IMR-90 (cell line): ENCODE results near the gene ZNF74.

Experiments
- CEBPB ChIP-seq: IDR thresholded peaks from 2 replicates; pipeline ENCODE4 v1.6.1; 2012; ENCODE audit warnings: low read depth, low read length, improper control_type of control experiment
- CHD1 ChIP-seq: IDR thresholded peaks from 2 replicates; pipeline ENCODE4 v1.6.1; 2012; ENCODE audit warnings: low read depth, low read length, improper control_type of control experiment
- FOS ChIP-seq: fragments of 150-350 bp; IDR thresholded peaks from 2 replicates; pipeline ENCODE4 v1.6.1; 2016; ENCODE audit warnings: low read depth, low read length
- MAFK ChIP-seq: IDR thresholded peaks from 2 replicates; pipeline ENCODE4 v1.6.1; 2012; ENCODE audit warnings: low read depth, low read length, improper control_type of control experiment
- MXI1 ChIP-seq: IDR thresholded peaks from 2 replicates; pipeline ENCODE4 v1.6.1; 2012; ENCODE audit warnings: low read depth, mild to moderate bottlenecking, low read length, moderate library complexity, borderline replicate concordance
- POLR2A ChIP-seq: IDR thresholded peaks from 2 replicates; pipeline ENCODE4 v1.6.1; 2012; ENCODE audit warnings: mild to moderate bottlenecking, low read depth, low read length
- RAD21 ChIP-seq: IDR thresholded peaks from 2 replicates; pipeline ENCODE4 v1.6.1; 2012; ENCODE audit warnings: low read length, improper control_type of control experiment
- RCOR1 ChIP-seq: IDR thresholded peaks from 2 replicates; pipeline ENCODE4 v1.6.1; 2012; ENCODE audit warnings: mild to moderate bottlenecking, low read length, improper control_type of control experiment; ENCODE audit not compliant: insufficient replicate concordance
- RFX5 ChIP-seq: IDR thresholded peaks from 2 replicates; pipeline ENCODE4 v1.8.0; 2012; ENCODE audit warnings: low read depth, mild to moderate bottlenecking, low read length, moderate library complexity
- SMC3 ChIP-seq: fragments of 150-350 bp; IDR thresholded peaks from 2 replicates; pipeline ENCODE4 v1.6.1; 2016; ENCODE audit warnings: low read depth, mild to moderate bottlenecking, antibody characterized with exemption, low read length, moderate library complexity
- TF ChIP-seq, protein P1 (sequence below): conservative IDR thresholded peaks from 2 replicates; pipeline ENCODE4 v1.5.1; 2012; ENCODE audit warnings: mild to moderate bottlenecking, low read depth, low read length, improper control_type of control experiment
- TF ChIP-seq, protein P2 (sequence below): fragments of 150-350 bp; IDR thresholded peaks from 2 replicates; pipeline ENCODE4 v1.6.1; 2017; ENCODE audit warnings: mild to moderate bottlenecking, antibody characterized with exemption, low read length, low read depth

DNA sequence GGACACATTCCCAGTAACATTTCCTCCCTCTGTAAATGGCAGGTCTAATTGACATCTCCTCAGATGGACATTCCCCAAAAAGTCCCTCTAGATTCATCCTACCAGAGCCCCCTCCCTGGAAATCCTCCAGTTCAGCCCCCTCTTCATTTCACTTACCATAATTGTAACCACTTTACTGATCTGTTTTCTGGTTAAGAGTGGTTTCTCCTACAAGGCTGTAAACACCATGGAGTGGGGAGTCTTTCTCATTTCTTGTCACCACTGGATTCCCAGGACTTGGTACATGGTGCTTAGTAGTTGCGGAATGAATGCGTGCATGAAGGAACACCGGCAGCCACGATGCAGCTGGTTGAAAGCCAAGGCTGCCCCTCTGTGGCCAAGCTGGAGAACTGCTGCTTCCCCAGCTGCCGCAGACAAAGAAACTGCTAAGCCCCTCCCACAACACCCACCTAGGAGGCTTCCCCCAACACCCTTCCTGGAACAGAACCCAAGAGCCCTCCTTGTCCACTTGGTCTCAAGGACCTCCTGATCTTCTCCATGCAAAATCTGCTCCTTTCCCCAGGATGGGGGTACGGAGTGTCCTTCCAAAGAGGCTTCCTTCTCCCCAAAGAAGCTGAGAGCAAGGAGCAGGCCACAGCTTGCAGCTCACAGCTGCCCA, 62.2 kb downstream of the ZNF74 start:
- TF ChIP-seq, protein P1, sequence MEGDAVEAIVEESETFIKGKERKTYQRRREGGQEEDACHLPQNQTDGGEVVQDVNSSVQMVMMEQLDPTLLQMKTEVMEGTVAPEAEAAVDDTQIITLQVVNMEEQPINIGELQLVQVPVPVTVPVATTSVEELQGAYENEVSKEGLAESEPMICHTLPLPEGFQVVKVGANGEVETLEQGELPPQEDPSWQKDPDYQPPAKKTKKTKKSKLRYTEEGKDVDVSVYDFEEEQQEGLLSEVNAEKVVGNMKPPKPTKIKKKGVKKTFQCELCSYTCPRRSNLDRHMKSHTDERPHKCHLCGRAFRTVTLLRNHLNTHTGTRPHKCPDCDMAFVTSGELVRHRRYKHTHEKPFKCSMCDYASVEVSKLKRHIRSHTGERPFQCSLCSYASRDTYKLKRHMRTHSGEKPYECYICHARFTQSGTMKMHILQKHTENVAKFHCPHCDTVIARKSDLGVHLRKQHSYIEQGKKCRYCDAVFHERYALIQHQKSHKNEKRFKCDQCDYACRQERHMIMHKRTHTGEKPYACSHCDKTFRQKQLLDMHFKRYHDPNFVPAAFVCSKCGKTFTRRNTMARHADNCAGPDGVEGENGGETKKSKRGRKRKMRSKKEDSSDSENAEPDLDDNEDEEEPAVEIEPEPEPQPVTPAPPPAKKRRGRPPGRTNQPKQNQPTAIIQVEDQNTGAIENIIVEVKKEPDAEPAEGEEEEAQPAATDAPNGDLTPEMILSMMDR: peak; percentile 97
- TF ChIP-seq POLR2A: no peak
- TF ChIP-seq, protein P2, sequence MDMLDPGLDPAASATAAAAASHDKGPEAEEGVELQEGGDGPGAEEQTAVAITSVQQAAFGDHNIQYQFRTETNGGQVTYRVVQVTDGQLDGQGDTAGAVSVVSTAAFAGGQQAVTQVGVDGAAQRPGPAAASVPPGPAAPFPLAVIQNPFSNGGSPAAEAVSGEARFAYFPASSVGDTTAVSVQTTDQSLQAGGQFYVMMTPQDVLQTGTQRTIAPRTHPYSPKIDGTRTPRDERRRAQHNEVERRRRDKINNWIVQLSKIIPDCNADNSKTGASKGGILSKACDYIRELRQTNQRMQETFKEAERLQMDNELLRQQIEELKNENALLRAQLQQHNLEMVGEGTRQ: no peak
- peak; percentile 57; the same call in 1 of the 2 replicates for TF ChIP-seq CEBPB
- TF ChIP-seq CHD1: no peak
- no peak for TF ChIP-seq MAFK
- no peak for TF ChIP-seq FOS
- peak; percentile 91 for TF ChIP-seq SMC3
- TF ChIP-seq RAD21: peak; percentile 97
- no peak for TF ChIP-seq RCOR1
- TF ChIP-seq MXI1: no peak; the same call in 1 of the 2 replicates
- TF ChIP-seq RFX5: no peak
